Fibroblast of upper back skin (primary cell): ENCODE data around the gene MAGEA2.
"Not testable (repeated sequence)": the region's sequence is repeated elsewhere in the genome, so short reads cannot be mapped to it uniquely, and the experiment has no call there.

Experiments used
- DNase-seq: peaks from one replicate; pipeline ENCODE4 v3.0.0-alpha.2; 2013

Gene MAGEA2

GRCh38 chrX:152706500-152706899 is 47.1 kb downstream of the MAGEA2 start:
- DNase-seq = not testable (repeated sequence)

GRCh38 chrX:152700390-152700789 is 53.3 kb downstream of the MAGEA2 start:
- DNase-seq = not testable (repeated sequence)
